ENCODE measurements around the gene CAMK1G. TPM values are rescaled to one million over a fixed set of nuclear protein-coding genes. Genes with fewer than 3 reads are reported as not detected.

The CAMK1G gene
- total RNA-seq, 1 experiment from 2014 or later: not detected

DNA sequence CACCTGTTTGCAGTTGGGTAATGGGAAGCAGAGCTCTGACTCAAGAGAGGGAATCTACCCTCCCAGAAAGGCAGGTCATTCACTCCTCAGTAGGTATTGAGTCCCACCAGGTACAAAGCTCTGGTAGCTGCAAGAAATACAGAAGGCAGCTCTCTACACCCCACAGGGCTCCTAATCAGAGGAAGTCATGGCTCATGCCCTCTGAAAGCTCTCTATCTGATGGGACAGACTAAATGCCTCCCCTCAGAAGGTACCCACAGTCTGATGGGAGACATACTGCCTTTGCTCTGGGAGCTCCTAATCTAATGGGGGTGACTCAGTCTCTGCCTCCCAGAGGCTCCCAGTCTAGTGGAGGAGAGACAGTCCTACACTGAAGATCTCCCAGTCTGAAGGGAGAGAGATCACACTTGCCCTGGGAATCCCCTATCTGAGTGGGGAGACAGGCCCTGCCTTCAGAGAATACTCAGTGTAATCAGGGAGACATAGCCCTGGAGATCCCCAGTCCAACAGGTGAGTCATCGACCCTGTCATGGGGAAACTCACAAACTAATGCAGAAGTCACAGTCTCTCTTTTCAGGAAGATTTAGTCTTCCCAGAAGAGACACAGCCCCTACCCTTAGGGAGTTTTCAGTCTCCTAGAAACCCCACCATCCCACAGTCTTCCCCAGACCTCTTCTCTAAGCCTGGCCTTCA, 23.7 kb downstream of the CAMK1G start:
- ChIA-PET POLR2A (interaction anchor here (0.5 to 9.6 kb wide), 19 partner anchors 9 to 1439 kb away, joined by 3 to 69 read pairs (median 6); partner anchors contain the start of gene LAMB3), CTCF (interaction anchor here (0.7 to 15.2 kb wide), 18 partner anchors 9 to 414 kb away, joined by 3 to 403 read pairs (median 6); partner anchors contain the start of genes LAMB3 and TRAF3IP3)
- intact Hi-C loops (cut with micrococcal nuclease): no loop called here
- no peaks in the 10 kb centered on the region for H3K4me1 Mint-ChIP-seq (ENCODE audit: insufficient read depth, unreplicated experiment)
- H3K4me3 Mint-ChIP-seq (ENCODE audit: unreplicated experiment): no peak overlapping the region
- no TSS peak for BruUV-seq (replicated peaks)
- H3K36me3 Mint-ChIP-seq (ENCODE audit: insufficient read depth, unreplicated experiment): peaks cover 12% of the 10 kb centered on the region
- TF ChIP-seq, protein P1, sequence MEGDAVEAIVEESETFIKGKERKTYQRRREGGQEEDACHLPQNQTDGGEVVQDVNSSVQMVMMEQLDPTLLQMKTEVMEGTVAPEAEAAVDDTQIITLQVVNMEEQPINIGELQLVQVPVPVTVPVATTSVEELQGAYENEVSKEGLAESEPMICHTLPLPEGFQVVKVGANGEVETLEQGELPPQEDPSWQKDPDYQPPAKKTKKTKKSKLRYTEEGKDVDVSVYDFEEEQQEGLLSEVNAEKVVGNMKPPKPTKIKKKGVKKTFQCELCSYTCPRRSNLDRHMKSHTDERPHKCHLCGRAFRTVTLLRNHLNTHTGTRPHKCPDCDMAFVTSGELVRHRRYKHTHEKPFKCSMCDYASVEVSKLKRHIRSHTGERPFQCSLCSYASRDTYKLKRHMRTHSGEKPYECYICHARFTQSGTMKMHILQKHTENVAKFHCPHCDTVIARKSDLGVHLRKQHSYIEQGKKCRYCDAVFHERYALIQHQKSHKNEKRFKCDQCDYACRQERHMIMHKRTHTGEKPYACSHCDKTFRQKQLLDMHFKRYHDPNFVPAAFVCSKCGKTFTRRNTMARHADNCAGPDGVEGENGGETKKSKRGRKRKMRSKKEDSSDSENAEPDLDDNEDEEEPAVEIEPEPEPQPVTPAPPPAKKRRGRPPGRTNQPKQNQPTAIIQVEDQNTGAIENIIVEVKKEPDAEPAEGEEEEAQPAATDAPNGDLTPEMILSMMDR (IDR thresholded peaks at IDR 0.05; ENCODE audit: unreplicated experiment): no peak
- peak overlapping the region; percentile 81 for H3K27ac Mint-ChIP-seq (ENCODE audit: low read depth, unreplicated experiment)
- no peaks in the 10 kb centered on the region for H3K27me3 Mint-ChIP-seq (ENCODE audit: insufficient read depth, unreplicated experiment)
- peak; percentile 92 for DNase-seq (ENCODE audit: unreplicated experiment)
- no peaks in the 10 kb centered on the region for H3K9me3 Mint-ChIP-seq (ENCODE audit: unreplicated experiment)

DNA sequence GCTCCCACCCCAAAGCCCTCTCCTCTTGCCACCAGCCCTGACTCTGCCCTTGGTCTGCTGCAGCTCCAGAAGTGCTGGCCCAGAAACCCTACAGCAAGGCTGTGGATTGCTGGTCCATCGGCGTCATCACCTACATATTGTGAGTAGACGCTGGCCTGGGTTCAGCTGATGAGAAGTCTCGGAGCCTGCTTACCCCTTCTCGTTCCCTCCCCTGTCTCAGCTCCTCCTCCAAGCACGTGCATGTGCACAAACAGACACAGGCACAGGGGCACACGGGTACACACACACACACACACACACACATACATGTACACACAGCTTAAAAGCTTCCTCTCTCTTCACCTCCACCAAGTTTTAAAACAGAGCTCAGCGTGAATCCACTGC, 24.3 kb downstream of the CAMK1G start:
- CTCF ChIA-PET: interaction anchor here (0.6 to 15.2 kb wide), 17 partner anchors 8 to 227 kb away, joined by 3 to 403 read pairs (median 5); partner anchors contain the start of gene TRAF3IP3
- H3K36me3 Mint-ChIP-seq (ENCODE audit: insufficient read depth, unreplicated experiment): peaks cover 18% of the 10 kb centered on the region

GRCh38 chr1:209609041-209609790, 25.7 kb downstream of the CAMK1G start:
- Mint-ChIP-seq H3K4me1 (ENCODE audit: insufficient read depth, unreplicated experiment) (peaks cover 8% of the 10 kb centered on the region), H3K27me3 (ENCODE audit: insufficient read depth, unreplicated experiment) (no peaks in the 10 kb centered on the region), H3K4me3 (ENCODE audit: unreplicated experiment) (no peak overlapping the region), H3K36me3 (ENCODE audit: insufficient read depth, unreplicated experiment) (peaks cover 32% of the 10 kb centered on the region), H3K9me3 (ENCODE audit: unreplicated experiment) (no peaks in the 10 kb centered on the region), H3K27ac (ENCODE audit: low read depth, unreplicated experiment) (no peak overlapping the region)
- no TSS peak for BruUV-seq (replicated peaks)
- ChIA-PET CTCF (interaction anchor here (0.6 to 15.2 kb wide), 17 partner anchors 10 to 1370 kb away, joined by 3 to 403 read pairs (median 5); partner anchors contain the start of gene TRAF3IP3), POLR2A (interaction anchor here (0.7 to 9.6 kb wide), 16 partner anchors 10 to 196 kb away, joined by 3 to 69 read pairs (median 5); partner anchors contain the start of genes IRF6 and LAMB3)
- no peak for DNase-seq (ENCODE audit: unreplicated experiment)
- TF ChIP-seq, protein P1 (IDR thresholded peaks at IDR 0.05; ENCODE audit: unreplicated experiment): no peak
- intact Hi-C loops (cut with micrococcal nuclease): no loop called here

More for the DNA sequence above, 24.3 kb downstream of the CAMK1G start:
- Mint-ChIP-seq H3K9me3 (ENCODE audit: unreplicated experiment) (no peaks in the 10 kb centered on the region), H3K4me1 (ENCODE audit: insufficient read depth, unreplicated experiment) (no peaks in the 10 kb centered on the region), H3K27ac (ENCODE audit: low read depth, unreplicated experiment) (peak overlapping the region; percentile 81), H3K27me3 (ENCODE audit: insufficient read depth, unreplicated experiment) (no peaks in the 10 kb centered on the region), H3K4me3 (ENCODE audit: unreplicated experiment) (no peak overlapping the region)
- DNase-seq (ENCODE audit: unreplicated experiment): peak; percentile 48
- POLR2A ChIA-PET: interaction anchor here (0.5 to 9.6 kb wide), 17 partner anchors 9 to 1440 kb away, joined by 3 to 69 read pairs (median 6); partner anchors contain the start of gene LAMB3
- BruUV-seq (replicated peaks): no TSS peak
- intact Hi-C loops (cut with micrococcal nuclease): no loop called here
- TF ChIP-seq, protein P1 (IDR thresholded peaks at IDR 0.05; ENCODE audit: unreplicated experiment): no peak
